NCI-H526 treated with DMSO at 0.1 percent for 48 hours (cell line): ENCODE results near the gene SRD5A3.
"Not testable (repeated sequence)": the region's sequence is repeated elsewhere in the genome, so short reads cannot be mapped to it uniquely, and the experiment has no call there.

Source experiments
- DNase-seq: peaks from one replicate; lab custom pipeline; 2025; lab: John Stamatoyannopoulos, UW

SRD5A3 gene

DNA sequence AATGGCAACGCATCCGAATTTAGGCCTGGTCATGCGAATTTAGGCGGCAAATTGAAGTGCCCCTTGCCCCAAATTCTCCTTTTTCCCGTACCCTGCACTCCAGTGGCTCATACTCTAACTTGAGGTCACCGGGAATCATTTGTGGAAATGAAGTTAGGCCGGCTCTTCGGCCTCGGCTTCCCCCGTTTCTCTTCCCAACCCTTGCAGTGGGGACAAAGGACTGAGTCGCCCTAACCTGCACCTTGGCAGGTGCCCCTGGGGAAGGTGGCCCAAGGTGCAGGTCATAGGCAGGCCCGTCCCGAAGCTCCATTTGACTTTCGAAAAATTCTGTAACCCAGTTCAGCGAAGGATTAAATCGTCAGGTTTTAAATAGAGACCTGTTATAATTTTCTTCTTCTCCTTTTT lies 811 bp downstream of the SRD5A3 start:
- no peak for DNase-seq

DNA sequence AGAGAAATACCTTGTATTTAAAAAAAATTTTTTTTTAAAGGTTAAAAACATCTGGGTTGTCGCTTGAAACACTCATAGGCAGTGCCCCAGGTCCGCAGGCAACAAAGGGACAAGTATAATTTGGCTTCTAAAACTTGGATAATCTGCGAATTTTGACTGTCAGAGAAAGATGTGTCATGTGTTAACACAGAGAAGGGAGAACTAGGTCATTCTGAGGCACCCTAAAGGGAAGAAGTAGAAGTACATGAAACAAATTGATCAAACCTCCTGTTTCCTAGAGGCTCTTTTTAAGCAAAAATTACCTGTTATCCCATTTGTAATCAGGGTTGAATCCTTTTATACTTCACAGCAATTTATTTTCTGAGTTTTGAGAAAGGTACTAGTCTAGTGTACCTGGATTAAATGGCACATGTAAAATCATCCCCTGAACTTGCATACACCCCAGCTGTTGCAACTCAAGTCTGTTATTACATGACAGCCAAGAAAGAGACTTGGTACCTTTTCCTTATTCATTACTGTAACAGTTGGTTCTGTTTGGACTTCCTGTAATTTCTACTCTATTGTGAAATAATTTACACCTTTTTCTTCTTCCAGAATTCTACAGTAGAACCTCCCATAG lies 1.7 kb downstream of the SRD5A3 start:
- DNase-seq = no peak

DNA sequence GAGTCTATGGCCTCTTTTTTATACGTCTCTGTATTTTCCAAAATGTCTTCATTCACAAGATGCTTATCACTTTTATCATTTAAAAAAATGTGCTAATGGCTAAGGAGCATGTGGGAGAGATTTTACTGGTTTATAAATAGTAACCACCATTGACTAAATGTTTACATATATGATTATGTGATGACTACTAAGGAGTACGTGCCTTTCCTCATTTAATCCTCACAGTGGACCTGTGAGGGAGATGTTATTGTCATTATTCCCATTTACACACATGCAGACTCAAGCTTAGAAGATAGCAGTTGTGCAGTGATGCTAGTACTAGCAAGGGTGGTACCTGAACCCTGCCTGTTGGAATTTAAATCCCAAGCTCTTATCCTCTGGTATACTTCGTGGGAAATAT lies 2.4 kb downstream of the SRD5A3 start:
- DNase-seq = no peak

DNA sequence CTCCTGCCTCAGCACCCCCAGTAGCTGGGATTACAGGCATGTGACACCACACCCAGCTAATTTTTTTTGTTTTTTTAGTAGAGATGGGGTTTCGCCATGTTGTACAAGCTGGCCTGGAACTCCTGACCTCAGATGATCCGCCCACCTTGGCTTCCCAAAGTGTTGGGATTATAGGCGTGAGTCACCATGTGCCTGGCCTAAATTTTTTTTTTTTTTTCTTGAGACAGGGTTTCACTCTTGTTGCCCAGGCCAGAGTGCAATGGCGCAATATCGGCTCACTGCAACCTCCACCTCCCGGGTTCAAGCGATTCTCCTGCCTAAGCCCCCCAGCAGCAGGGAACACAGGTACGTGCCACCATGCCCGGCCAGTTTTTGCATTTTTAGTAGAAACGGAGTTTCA lies 4.8 kb downstream of the SRD5A3 start:
- DNase-seq = not testable (repeated sequence)

DNA sequence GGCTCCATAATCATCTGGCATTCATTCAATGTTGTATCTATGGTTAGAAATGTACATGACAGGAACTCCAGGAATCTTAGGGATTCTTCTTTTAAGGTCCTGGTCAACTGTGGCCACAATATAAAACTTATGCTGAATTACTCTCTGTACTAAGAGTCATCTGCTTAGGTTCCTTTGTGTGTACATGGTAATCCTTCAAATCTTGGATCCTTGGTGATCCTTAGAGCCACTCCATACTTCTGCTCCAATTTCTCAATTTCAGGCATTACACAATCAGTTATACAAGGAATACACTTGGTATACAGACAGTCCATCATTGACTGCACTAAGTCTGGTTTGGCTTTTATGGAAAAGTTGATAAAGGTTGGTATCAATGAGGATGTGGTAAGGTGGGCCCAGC lies 5.8 kb downstream of the SRD5A3 start:
- no peak for DNase-seq

DNA sequence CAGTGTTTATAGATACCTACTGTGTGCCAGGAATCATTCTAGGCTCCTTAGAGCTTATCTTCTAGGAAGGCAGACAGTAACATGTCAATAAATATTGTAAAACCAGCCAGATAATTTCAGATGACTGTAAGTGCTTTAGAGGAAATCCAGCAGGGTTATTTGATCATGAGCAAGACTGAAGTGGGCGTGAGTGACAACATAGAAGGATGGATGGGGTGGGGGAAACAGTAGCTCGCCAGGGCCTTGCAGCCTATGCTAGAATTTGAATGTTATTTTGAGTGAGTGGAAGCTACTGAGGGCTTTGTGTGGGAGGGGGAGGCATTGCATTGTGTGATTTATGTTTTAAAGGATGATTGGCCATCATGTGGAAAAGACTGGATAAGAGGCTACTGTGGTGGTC lies 6.7 kb downstream of the SRD5A3 start:
- no peak for DNase-seq

DNA sequence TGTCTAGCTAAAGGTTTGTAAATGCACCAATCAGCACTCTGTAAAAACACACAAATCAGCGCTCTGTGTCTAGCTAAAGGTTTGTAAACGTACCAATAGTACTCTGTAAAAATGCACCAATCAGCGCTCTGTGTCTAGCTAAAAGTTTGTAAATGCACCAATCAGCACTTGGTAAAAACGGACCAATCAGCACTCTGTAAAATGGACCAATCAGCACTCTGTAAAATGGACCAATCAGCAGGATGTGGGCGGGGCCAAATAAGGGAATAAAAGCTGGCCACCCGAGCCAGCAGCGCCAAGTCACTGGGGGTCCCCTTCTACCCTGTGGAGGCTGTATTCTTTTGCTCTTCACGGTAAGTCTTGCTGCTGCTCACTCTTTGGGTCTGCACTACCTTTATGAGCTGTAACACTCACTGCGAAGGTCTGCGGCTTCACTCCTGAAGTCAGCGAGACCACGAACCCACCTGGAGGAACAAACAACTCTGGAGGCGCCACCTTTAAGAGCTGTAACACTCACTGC lies 7.2 kb downstream of the SRD5A3 start:
- DNase-seq = not testable (repeated sequence)

DNA sequence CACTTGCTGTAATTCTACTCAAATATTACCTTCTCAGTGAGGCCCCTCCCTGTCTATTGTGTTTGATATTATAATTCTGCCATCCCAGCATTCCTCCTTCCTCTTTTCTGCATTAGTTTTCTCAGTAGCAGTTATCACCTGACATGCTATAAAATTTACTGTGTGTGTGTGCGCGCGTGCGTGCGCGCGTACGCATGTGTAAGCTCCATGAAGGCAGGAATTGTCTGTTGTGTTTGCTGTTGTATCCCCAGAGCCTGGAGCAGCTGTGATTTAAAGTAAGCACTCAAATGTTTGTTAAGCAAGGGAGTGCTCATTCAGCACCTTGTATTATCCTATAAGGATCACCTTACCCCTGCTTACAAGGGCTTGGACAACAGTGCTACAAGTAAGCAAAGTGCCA lies 8.6 kb downstream of the SRD5A3 start:
- DNase-seq = no peak

DNA sequence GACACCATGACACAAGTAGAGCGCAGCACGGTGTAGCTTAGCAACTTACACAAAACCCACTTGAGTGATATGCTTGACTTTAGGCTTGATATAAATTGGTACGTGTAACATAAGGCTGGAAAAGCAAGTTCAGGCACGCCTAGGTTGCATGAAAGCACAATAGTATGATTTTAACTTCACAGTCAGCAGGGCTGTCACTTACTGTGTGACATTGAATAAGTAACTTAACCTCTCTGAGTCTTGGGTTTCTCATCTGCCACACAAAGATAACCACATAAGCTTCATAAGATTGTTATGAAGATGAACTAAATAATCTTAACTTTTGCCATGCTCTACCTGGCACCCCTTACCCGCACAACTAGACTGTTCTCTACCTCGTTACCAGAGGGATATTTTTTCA lies 9.5 kb downstream of the SRD5A3 start:
- no peak for DNase-seq

DNA sequence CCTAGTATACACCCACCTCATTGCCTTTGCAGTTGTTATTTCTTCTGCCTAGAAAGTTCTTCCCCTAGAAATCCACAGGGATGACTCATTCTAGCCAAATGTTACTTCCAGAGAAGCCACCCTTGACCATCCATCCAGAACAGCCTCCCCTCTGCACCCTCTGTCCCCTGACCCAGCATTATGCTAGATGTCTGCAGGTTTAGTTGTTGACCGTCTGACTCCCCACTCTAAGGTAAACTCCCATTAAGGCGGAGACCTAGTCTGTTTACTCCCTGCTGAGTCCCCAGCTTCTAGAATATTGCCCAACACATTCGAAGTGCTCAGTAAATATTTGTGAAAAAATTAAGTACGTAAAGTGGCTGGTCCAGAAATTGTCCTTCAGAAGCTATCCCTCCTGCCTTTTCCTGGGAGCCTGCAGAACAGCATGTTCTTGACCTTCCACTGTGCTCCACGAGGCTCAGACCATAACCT lies 11.0 kb downstream of the SRD5A3 start:
- DNase-seq = no peak

DNA sequence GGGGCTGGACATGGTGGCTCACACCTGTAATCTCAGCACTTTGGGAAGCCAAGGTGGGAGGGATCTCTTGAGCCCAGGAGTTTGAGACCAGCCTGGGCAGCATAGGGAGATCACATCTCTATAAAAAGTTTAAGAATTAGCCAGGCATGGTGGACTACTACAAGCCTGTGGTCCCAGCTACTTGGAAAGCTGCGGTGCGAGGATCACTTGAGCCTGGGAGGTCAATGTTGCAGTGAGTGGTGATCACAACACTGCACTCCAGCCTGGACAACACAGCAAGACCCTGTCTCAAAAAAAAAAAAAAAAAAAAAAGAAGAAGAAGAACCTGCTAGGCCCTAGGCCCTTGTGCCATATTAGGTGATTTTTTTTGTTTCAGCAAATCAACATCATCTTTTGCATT lies 12.2 kb downstream of the SRD5A3 start:
- DNase-seq = no peak

DNA sequence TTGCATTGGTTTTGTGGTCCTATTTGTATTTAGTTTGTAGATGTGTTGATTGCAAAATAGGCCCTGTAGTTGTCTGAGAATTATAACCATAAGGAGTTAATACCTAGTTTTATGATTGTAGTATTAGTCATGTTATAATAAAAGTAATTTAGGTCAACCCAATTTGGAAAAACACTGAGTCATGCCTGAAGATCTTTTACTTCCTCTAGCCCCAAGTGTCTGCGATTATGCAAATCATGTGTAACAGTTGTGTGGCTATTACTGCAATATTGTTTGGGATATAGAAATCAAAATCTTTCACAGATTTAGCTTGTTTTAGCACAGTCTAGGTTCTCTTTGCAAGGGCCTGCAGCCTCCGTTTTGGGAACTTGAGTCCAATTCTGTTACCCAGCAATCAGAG lies 12.6 kb downstream of the SRD5A3 start:
- no peak for DNase-seq

DNA sequence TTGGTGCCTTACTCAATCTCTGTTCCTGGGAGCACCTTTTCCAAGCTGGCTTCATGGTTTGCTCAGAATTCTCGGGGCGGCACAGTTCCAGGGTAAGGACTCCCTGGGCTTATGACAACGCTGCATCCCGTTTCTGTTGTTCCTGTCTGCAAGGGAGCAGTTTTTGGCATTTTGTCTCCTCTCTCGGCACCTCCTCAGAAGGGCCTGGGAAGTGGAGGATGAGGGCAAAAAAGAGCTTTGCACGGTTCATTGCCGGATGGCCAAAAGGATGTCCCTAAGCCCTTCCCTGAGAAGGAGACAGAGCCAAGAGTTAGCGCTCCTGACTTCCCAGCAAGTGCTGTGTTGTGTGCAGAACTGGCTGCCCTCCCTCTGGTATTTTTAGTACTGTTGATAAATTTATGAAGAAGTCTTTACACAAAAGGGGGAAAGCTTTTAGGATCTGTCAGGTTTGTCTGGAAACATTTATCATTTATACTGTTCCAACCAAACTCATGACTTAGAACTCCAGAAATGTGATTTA lies 13.4 kb downstream of the SRD5A3 start:
- no peak for DNase-seq

DNA sequence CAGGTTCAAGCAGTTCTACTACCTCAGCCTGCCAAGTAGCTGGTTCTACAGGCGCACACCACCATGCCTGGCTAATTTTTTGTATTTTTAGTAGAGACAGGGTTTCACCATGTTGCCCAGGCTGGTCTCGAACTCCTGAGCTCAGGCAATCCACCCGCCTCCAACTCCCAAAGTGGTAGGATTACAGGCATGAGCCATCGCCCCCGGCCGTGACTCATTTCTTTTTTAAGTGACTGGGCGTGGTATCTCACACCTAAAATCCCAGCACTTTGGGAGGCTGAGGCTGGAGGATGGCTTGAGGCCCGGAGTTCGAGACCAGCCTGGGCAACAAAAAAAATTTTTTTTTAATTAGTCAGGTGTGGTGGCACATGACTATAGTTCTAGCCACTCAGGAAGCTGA lies 16.9 kb downstream of the SRD5A3 start:
- DNase-seq = not testable (repeated sequence)

DNA sequence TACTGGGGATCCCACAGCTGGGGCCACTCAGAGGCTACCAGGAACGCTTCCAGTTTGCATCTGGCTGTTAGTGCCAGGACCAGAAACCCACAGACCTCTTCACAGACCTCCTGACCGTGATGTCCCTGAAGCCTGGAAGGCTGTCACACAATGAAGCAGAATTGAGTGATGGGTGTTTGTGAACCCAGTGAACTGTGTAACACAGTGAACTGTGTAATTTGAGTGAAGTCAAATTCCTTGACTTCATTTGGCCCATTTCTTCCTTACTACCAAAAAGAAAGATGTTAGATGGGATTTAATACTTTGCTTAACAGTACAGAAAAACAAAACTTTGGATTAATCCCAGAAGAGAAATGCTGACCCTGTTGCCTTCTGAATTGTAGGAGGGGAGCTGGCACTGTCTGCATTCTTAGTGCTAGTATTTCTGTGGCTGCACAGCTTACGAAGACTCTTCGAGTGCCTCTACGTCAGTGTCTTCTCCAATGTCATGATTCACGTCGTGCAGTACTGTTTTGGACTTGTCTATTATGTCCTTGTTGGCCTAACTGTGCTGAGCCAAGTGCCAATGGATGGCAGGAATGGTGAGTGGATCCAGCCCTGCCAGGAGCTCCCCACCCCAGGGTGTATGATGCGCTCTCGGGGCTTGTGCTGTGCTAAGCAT lies 17.8 kb downstream of the SRD5A3 start:
- DNase-seq = no peak

DNA sequence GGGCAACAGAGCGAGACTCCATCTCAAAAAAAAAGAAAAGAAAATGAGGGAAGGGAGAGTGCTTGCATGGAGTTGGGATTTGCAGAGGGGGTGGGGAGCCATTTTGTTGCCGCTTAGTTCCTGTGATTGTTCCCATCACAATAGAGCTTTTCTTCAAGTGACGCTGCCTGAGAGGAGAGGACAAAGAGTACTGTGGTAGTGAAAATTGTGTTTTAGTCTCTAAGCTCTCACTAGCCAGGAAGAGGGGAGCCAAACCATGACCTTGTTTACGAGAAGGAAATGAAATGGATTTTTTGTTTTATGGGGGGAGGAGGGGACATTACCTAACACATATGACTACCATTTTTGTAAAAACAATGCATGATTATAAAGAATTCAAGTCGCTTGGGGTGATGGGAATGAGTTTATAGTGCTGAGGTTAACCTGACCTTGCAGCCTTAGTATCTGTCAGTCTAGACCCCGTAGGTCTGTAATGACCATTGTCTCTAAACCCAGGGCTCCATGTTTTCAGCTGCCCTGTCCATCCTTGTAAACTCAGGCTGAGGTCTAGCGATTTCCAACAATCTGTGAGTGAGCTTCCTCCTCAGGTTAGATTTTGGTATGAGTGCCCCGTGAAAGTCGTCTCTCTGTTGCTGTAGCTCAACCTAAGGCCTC lies 18.8 kb downstream of the SRD5A3 start:
- DNase-seq = no peak

DNA sequence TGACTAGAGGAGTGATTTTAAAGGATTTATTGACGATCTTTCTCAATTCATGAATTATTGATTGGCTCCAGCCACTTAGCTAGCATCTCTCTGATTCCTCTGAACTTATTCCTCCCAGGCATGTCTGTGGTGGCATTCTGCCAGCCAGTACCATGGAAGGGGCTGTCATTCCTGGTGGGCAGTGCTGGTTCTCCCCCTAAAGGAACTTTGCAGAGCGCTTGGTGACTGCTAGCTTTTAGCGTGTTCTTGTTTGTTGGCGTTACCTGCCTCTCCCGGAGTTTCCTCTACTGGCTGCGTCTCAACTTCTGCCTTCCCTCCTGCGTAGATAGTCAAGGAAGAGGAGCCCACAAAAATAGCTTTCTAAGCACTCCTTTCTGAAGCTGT lies 19.3 kb downstream of the SRD5A3 start:
- no peak for DNase-seq

DNA sequence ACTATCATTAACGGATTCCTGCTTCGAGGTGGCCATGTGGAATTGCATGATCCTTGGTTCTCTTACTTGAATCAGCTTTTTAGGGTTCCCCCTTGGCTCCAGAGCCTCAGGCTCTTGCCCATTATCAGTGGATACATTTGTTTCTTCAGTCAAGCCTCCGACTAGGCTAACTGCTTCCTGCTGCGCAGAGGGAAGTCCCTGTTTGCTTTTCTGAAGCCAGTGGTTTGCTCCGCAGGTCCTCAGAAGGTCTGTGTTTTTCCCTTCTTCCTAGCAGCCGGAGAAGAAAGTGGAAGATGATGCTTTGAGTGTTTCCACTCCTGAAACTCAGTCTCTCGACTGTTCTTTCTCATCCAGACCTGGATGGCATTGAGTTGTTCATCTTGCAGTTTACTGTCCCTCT lies 20.6 kb downstream of the SRD5A3 start:
- DNase-seq = no peak

DNA sequence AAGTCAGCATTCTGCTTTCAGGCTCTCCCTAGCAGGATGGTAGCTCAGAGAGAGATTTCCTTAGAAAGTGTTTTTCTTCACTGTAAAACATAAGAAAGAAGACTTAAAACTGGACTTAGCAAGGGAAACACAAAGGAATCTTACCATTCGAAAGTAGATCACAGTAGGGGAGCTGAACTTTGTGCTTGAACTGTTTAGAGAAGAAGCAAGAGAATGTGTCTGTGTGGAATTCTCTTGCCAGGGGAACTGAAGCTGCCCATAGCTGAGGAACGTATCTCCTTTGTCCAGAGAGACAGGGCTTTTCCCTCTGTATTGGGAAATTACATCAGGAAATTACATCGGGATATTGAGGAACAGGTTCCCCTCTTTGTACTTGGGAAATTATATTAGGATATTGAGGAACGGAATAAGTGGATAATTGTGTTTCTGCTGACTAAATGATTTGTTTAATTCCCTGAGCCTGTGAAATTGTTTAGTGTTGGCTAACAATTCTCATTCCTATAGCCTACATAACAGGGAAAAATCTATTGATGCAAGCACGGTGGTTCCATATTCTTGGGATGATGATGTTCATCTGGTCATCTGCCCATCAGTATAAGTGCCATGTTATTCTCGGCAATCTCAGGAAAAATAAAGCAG lies 21.2 kb downstream of the SRD5A3 start:
- no peak for DNase-seq

DNA sequence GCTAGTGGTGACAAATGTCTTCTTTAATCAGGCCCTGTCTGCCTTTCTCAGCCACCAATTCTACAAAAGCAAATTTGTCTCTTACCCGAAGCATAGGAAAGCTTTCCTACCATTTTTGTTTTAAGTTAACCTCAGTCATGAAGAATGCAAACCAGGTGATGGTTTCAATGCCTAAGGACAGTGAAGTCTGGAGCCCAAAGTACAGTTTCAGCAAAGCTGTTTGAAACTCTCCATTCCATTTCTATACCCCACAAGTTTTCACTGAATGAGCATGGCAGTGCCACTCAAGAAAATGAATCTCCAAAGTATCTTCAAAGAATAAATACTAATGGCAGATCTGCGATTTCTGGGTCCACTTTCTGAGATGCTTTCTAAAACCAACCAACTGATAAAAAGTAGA lies 23.9 kb downstream of the SRD5A3 start:
- DNase-seq = no peak

DNA sequence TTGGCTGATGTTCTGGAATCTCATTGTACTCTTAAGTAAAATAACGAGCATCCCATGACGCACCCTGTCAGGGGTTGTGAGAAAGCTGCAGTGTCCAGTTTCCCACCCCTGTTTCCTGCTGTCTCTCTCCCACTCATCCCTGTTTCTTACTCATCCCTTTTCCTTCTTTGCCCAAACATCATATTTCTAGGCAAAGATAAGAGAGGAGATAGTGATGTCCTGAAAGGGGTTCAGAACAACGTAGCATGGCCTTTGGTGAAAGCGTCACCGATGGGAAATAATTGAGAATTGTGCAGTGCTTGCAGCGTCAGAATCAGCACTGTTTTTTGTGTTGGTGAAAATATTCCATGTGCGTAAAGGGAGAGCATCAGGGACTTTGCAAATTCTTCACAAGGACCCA lies 26.2 kb downstream of the SRD5A3 start:
- no peak for DNase-seq

DNA sequence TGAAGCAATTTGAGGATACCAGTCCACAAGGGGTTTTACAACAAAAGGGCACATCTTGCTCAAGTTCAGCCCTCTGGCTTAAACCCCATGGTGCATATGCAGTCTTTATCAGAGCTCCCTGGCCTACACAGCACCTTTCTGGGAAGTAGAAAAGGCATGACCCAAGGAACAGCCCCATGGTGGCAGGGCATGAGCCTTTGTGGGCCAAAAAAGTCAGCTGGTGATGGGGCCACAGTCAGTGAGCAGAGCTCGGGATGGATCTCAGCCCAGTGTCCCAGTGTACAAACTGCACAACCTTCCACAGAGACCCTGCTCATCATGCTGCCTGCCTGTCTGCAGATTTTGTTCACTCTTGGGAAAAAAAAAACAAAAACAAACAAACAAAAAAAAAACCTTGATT lies 27.4 kb downstream of the SRD5A3 start:
- no peak for DNase-seq

DNA sequence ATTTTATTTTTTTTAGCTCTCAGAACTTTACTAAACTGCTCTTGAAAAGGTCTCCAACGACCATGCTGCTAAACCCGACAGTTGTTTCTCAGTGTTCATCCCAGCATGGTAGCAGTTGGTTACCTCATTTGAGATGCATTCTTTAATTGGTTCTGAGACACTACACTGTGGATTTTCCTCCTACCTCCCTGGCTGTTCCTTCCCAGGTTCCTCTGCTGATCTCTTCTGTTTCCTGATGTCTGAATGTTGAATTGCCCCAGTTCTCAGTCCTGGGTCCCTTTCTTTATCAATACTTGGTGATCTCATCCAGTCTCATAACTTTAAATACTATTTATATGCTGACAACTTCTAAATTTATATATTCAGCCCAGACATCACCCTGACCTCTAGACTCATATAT lies 30.7 kb downstream of the SRD5A3 start:
- DNase-seq = no peak
